PC-3 (cell line): Measurements from ENCODE around the gene SNRPF. TPM values are rescaled to one million over a fixed set of nuclear protein-coding genes. Genes with fewer than 3 reads are reported as not detected.

ENCODE experiments used
- ATAC-seq: fragments of 200-7000 bp; cut with Tn5 transposase; 2 replicates; pipeline ENCODE4 v1.9.1; 2020; ENCODE audit warnings: mild to moderate bottlenecking, moderate library complexity
- BruUV-seq: library from RNA; stranded (reverse); fragments of 400-500 nt; replicated peaks from 2 replicates; lab custom pipeline; 2021; lab: Mats Ljungman, UMichigan
- CTCF ChIA-PET: fragments of 300-600 bp; sonication (Branson Sonifier 250); formaldehyde crosslinking; loops from one replicate; lab custom pipeline; 2022; ENCODE audit warnings: antibody characterized with exemption; lab: Charles Lee
- POLR2A ChIA-PET: fragments of 300-600 bp; sonication (Branson Sonifier 250); formaldehyde crosslinking; loops from one replicate; lab custom pipeline; 2022; ENCODE audit warnings: antibody characterized with exemption; ENCODE audit not compliant: unreplicated experiment; lab: Charles Lee
- DNase-seq: peaks from one replicate; pipeline ENCODE4 v3.0.0-alpha.2; 2015
- H2AFZ ChIP-seq: fragments of 300-600 bp; sonication (generic); 2 replicates; pipeline ENCODE4 v1.6.0; 2016; ENCODE audit warnings: antibody characterized with exemption, low read length
- H3F3A ChIP-seq: fragments of 300-600 bp; sonication (generic); one replicate; pipeline ENCODE4 v1.6.0; 2017; ENCODE audit warnings: antibody characterized with exemption, low read length, control low read depth, mild to moderate bottlenecking; ENCODE audit not compliant: unreplicated experiment
- H3K27ac ChIP-seq: fragments of 300-600 bp; sonication (generic); 2 replicates; pipeline ENCODE4 v1.5.1; 2016; ENCODE audit warnings: mild to moderate bottlenecking, low read length
- H3K27me3 ChIP-seq: fragments of 300-600 bp; sonication (generic); 2 replicates; pipeline ENCODE4 v1.6.1; 2016; ENCODE audit warnings: low read length, mixed read lengths
- H3K36me3 ChIP-seq: fragments of 300-600 bp; sonication (generic); 2 replicates; pipeline ENCODE4 v1.6.1; 2016; ENCODE audit warnings: low read depth, mixed run types, low read length, mixed read lengths
- H3K4me1 ChIP-seq: fragments of 300-600 bp; sonication (generic); 2 replicates; pipeline ENCODE4 v1.5.1; 2016; ENCODE audit warnings: low read length; ENCODE audit not compliant: insufficient read depth
- H3K4me2 ChIP-seq: fragments of 300-600 bp; sonication (generic); 2 replicates; pipeline ENCODE4 v1.6.0; 2016; ENCODE audit warnings: low read length
- H3K4me3 ChIP-seq: fragments of 300-600 bp; sonication (generic); 2 replicates; pipeline ENCODE4 v1.5.1; 2016; ENCODE audit warnings: mild to moderate bottlenecking, low read length, mixed read lengths
- H3K79me2 ChIP-seq: fragments of 300-600 bp; sonication (generic); 2 replicates; pipeline ENCODE4 v1.6.1; 2017; ENCODE audit warnings: low read length, mixed read lengths
- H3K9ac ChIP-seq: fragments of 300-600 bp; sonication (generic); 2 replicates; pipeline ENCODE4 v1.6.0; 2016; ENCODE audit warnings: mild to moderate bottlenecking, low read length
- H3K9me2 ChIP-seq: fragments of 300-600 bp; sonication (generic); replicated peaks from 2 replicates; pipeline ENCODE4 v1.6.1; 2016; ENCODE audit warnings: mixed run types, low read length, mixed read lengths
- H3K9me3 ChIP-seq: fragments of 300-600 bp; sonication (generic); 2 replicates; pipeline ENCODE4 v1.6.1; 2016; ENCODE audit warnings: low read length, mixed read lengths
- H4K20me1 ChIP-seq: fragments of 300-600 bp; sonication (generic); 2 replicates; pipeline ENCODE4 v1.6.1; 2016; ENCODE audit warnings: low read length, mixed read lengths
- CTCF ChIP-seq: fragments of 300-600 bp; sonication (generic); conservative IDR thresholded peaks from 2 replicates; pipeline ENCODE4 v1.5.1; 2017; ENCODE audit warnings: antibody characterized with exemption, low read depth, mild to moderate bottlenecking, low read length
- EZH2 ChIP-seq: fragments of 300-600 bp; sonication (generic); IDR thresholded peaks from one replicate; pipeline ENCODE4 v1.6.1; 2017; ENCODE audit warnings: antibody characterized with exemption, mild to moderate bottlenecking, low read length; ENCODE audit not compliant: unreplicated experiment
- EZH2phosphoT487 ChIP-seq: fragments of 300-600 bp; sonication (generic); IDR thresholded peaks from 2 replicates; pipeline ENCODE4 v1.6.1; 2018; ENCODE audit warnings: mild to moderate bottlenecking, antibody characterized with exemption, low read length, borderline replicate concordance
- intact Hi-C: fragments of 100-400 bp; cut with micrococcal nuclease; formaldehyde crosslinking; loops from 2 replicates; pipeline ENCODE4 v1.9.0; 2023
- total RNA-seq: library from RNA; depleted of rRNA; stranded (reverse); fragments of >200 nt; gene quantifications from 2 replicates; pipeline ENCODE4 v1.2.3, GENCODE V29; 2014

SNRPF gene
- total RNA-seq, 1 experiment from 2014 or later, result 47.4 TPM

GRCh38 chr12:95820096-95820703 is 38.6 kb upstream of the SNRPF start:
- H3K9me3 ChIP-seq, result no peaks in the 10 kb centered on the region
- H3K27ac ChIP-seq, result no peak overlapping the region
- BruUV-seq, result no TSS peak
- H4K20me1 ChIP-seq, result no peaks in the 10 kb centered on the region
- no peak overlapping the region for H3K4me3 ChIP-seq
- no peak overlapping the region for H3K4me2 ChIP-seq
- 0 out of 2 replicates have a peak overlapping the region, but pooled peaks have one; percentile 44 for H2AFZ ChIP-seq
- POLR2A ChIA-PET, result interaction anchor here (0.6 kb wide), 1 partner anchor 16 kb away, joined by 4 read pairs; no protein-coding TSS in a partner anchor
- no peaks in the 10 kb centered on the region for H3K27me3 ChIP-seq
- intact Hi-C loops, result loop anchor here (1.0 kb wide), 1 partner anchor 29 kb away; no protein-coding TSS in a partner anchor
- CTCF ChIA-PET, result no interaction called here
- TF ChIP-seq CTCF, result peak; percentile 90
- no peak for TF ChIP-seq EZH2
- no peak for TF ChIP-seq EZH2phosphoT487
- no peaks in the 10 kb centered on the region for H3K36me3 ChIP-seq
- no peak overlapping the region for H3K9ac ChIP-seq
- H3K79me2 ChIP-seq, result no peaks in the 10 kb centered on the region
- DNase-seq (peak; percentile 88), ATAC-seq (peak; percentile 51)
- no peaks in the 10 kb centered on the region for H3K9me2 ChIP-seq
- no peaks in the 10 kb centered on the region for H3F3A ChIP-seq
- H3K4me1 ChIP-seq, result peaks cover 4% of the 10 kb centered on the region; the same call in 1 of the 2 replicates

GRCh38 chr12:95829395-95829794 is 29.4 kb upstream of the SNRPF start:
- ATAC-seq, result peak; percentile 81
- Histone ChIP-seq H3K27ac (no peak overlapping the region), H2AFZ (no peak overlapping the region), H3K4me1 (peaks cover 12% of the 10 kb centered on the region), H3K9me2 (no peaks in the 10 kb centered on the region), H3K4me2 (no peak overlapping the region), H3K79me2 (no peaks in the 10 kb centered on the region), H3K27me3 (no peaks in the 10 kb centered on the region), H3K4me3 (no peak overlapping the region), H3F3A (no peaks in the 10 kb centered on the region), H3K9ac (no peak overlapping the region), H4K20me1 (no peaks in the 10 kb centered on the region), H3K9me3 (no peaks in the 10 kb centered on the region), H3K36me3 (no peaks in the 10 kb centered on the region)
- intact Hi-C loops, result no loop called here
- BruUV-seq, result no TSS peak
- POLR2A ChIA-PET, result interaction anchor here (0.7 kb wide), 1 partner anchor 90 kb away, joined by 5 read pairs; no protein-coding TSS in a partner anchor
- CTCF ChIA-PET, result no interaction called here
- DNase-seq, result peak; percentile 35
- TF ChIP-seq EZH2 (no peak), CTCF (no peak), EZH2phosphoT487 (no peak)
